Right lobe of liver (tissue), 4 donors: ENCODE data around the gene CLTA.

Experiments used
- POLR2A ChIP-seq: fragments of 450-650 bp; IDR thresholded peaks from one replicate; pipeline ENCODE4 v1.6.1; 2017; ENCODE audit warnings: antibody characterized with exemption, mild to moderate bottlenecking
- TF ChIP-seq, protein P1 (sequence below), 4 donors: fragments of 200-600 bp in 3 of 4; fragments of 450-650 bp in 1 of 4; IDR thresholded peaks; one replicate each; pipeline versions ENCODE4 v1.5.1 to v1.8.0; 2016 to 2022; ENCODE audit warnings: antibody characterized with exemption in 4 of 4, mild to moderate bottlenecking in 2 of 4
- donor health status: DM: no; HTN: no; CAD: no.
- donor health status: DM: no; HTN: no; CAD: no.
- donor health status: DM: no; HTN: yes; CAD: no.

DNA sequence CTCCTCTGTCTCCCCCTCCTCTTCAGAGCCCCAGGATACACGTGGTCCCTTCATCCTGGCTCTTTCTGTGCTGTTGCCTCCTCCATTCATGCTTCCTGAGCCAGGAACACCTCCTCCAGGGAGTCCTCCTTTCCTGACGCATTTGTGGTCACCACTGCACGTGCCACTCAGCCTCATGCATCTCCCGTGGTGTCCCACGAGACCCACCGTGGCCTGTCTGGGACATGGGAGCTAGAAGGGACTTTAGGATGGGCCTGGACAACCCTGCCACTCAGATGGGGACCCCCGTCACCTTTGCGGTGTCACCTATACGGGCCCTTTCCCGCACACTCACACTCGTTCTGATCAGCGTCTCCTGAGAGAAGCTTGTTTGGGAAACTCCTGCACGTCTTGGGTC lies 47.5 kb upstream of the CLTA start:
- no peak for TF ChIP-seq POLR2A
- TF ChIP-seq, protein P1, sequence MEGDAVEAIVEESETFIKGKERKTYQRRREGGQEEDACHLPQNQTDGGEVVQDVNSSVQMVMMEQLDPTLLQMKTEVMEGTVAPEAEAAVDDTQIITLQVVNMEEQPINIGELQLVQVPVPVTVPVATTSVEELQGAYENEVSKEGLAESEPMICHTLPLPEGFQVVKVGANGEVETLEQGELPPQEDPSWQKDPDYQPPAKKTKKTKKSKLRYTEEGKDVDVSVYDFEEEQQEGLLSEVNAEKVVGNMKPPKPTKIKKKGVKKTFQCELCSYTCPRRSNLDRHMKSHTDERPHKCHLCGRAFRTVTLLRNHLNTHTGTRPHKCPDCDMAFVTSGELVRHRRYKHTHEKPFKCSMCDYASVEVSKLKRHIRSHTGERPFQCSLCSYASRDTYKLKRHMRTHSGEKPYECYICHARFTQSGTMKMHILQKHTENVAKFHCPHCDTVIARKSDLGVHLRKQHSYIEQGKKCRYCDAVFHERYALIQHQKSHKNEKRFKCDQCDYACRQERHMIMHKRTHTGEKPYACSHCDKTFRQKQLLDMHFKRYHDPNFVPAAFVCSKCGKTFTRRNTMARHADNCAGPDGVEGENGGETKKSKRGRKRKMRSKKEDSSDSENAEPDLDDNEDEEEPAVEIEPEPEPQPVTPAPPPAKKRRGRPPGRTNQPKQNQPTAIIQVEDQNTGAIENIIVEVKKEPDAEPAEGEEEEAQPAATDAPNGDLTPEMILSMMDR (IDR thresholded peaks at IDR 0.05) = no peak
